OCI-LY7 (cell line): ENCODE measurements around the gene TCEA3. TPM values are rescaled to one million over a fixed set of nuclear protein-coding genes. Genes with fewer than 3 reads are reported as not detected.

Experiments
- BruUV-seq: library from RNA; stranded (reverse); fragments of 400-500 nt; replicated peaks from 2 replicates; lab custom pipeline; 2021; lab: Mats Ljungman, UMichigan
- CTCF ChIA-PET: fragments of 300-600 bp; sonication (Branson Sonifier 250); formaldehyde crosslinking; loops from one replicate; lab custom pipeline; 2022; ENCODE audit warnings: antibody characterized with exemption; ENCODE audit not compliant: unreplicated experiment; lab: Charles Lee
- POLR2A ChIA-PET: fragments of 300-600 bp; sonication (Branson Sonifier 250); formaldehyde crosslinking; loops from one replicate; lab custom pipeline; 2022; ENCODE audit warnings: antibody characterized with exemption; lab: Charles Lee
- DNase-seq: peaks from one replicate; pipeline ENCODE4 v3.0.0-alpha.2; 2015; ENCODE audit warnings: low spot score
- H2AFZ ChIP-seq: fragments of 200-600 bp; sonication (generic), shearing (Covaris generic); 2 replicates; pipeline ENCODE4 v1.6.1; 2014; ENCODE audit warnings: mild to moderate bottlenecking, antibody characterized with exemption, low read length, moderate library complexity
- H3K27ac ChIP-seq: fragments of 200-600 bp; sonication (generic); 2 replicates; pipeline ENCODE4 v1.5.1; 2014; ENCODE audit warnings: mixed run types, low read depth, mild to moderate bottlenecking, moderate library complexity, low read length, inconsistent platforms; ENCODE audit not compliant: poor library complexity, severe bottlenecking
- H3K36me3 ChIP-seq: fragments of 200-600 bp; sonication (generic); 2 replicates; pipeline ENCODE4 v1.6.1; 2014; ENCODE audit warnings: mild to moderate bottlenecking, antibody characterized with exemption, low read length, moderate library complexity, mixed read lengths; ENCODE audit not compliant: insufficient read depth
- H3K4me1 ChIP-seq: fragments of 200-600 bp; sonication (generic); 2 replicates; pipeline ENCODE4 v1.5.1; 2014; ENCODE audit warnings: mild to moderate bottlenecking, low read length; ENCODE audit not compliant: insufficient read depth, poor library complexity, severe bottlenecking
- H3K4me2 ChIP-seq: fragments of 200-600 bp; sonication (generic); 2 replicates; pipeline ENCODE4 v1.6.1; 2014; ENCODE audit warnings: mild to moderate bottlenecking, low read length
- H3K4me3 ChIP-seq: fragments of 200-600 bp; sonication (generic); 2 replicates; pipeline ENCODE4 v1.5.1; 2014; ENCODE audit warnings: mild to moderate bottlenecking, low read depth, low read length; ENCODE audit not compliant: poor library complexity, severe bottlenecking
- H3K79me2 ChIP-seq: fragments of 200-600 bp; sonication (generic); 2 replicates; pipeline ENCODE4 v1.6.1; 2016; ENCODE audit warnings: low read depth, mild to moderate bottlenecking, low read length, moderate library complexity, mixed read lengths; ENCODE audit not compliant: insufficient read depth
- H3K9me2 ChIP-seq: fragments of 200-600 bp; sonication (generic); 2 replicates; pipeline ENCODE4 v1.6.1; 2016; ENCODE audit warnings: mild to moderate bottlenecking, low read length, mixed read lengths; ENCODE audit not compliant: insufficient read depth
- H3K9me3 ChIP-seq: fragments of 200-600 bp; sonication (generic); 2 replicates; pipeline ENCODE4 v1.6.1; 2014; ENCODE audit warnings: mild to moderate bottlenecking, mixed run types, low read length, mixed read lengths
- H4K20me1 ChIP-seq: fragments of 200-600 bp; sonication (generic); 2 replicates; pipeline ENCODE4 v1.6.1; 2014; ENCODE audit warnings: mild to moderate bottlenecking, antibody characterized with exemption, low read length, moderate library complexity, mixed read lengths; ENCODE audit not compliant: insufficient read depth
- EZH2phosphoT487 ChIP-seq: fragments of 200-600 bp; sonication (generic); IDR thresholded peaks from 2 replicates; pipeline ENCODE4 v1.6.1; 2018; ENCODE audit warnings: low read depth, borderline replicate concordance, mild to moderate bottlenecking, mixed run types, antibody characterized with exemption, low read length, moderate library complexity, mixed read lengths
- intact Hi-C: fragments of 100-400 bp; cut with micrococcal nuclease; formaldehyde crosslinking; loops from one replicate; pipeline ENCODE4 v1.10.0; 2022; ENCODE audit not compliant: unreplicated experiment
- total RNA-seq, 2 experiments: library from RNA; depleted of rRNA in 1 of 2; stranded (reverse); fragments of >200 nt in 1 of 2; shearing (Covaris generic) in 1 of 2; gene quantifications; 2 replicates each; pipeline ENCODE4 v1.2.3, GENCODE V29; 2014 to 2022
- TF ChIP-seq, protein P1 (sequence below): fragments of 200-600 bp; sonication (generic); conservative IDR thresholded peaks from 2 replicates; pipeline ENCODE4 v1.5.1; 2014; ENCODE audit warnings: mild to moderate bottlenecking, antibody characterized with exemption, low read length, moderate library complexity, mixed read lengths

The TCEA3 gene
- total RNA-seq, 2 experiments from 2014 or later, result not detected

DNA sequence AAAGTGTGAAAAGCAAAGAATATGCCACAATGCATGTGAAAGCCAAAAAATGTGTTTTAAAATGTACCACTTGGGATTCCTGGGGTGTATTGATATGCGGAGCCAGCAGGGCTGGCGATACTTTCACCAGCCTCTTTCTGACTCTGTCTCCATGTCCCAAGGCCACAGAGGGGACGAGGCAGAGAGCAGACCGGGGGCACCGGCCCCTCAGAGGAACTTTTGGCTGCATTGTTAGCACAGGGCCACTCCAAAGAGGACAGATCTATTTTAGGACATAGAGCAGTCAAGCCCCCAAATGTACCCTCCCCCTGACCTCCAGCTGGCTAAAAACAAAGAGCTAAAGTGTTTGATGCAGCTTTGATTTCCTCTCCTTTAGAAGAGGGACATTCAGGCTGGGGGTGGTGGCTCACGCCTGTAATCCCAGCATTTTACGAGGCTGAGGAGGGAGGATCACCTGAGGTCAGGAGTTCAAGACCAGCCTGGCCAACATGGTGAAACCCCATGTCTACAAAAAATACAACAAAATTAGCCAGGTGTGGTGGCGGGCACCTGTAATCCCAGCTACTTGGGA, 29.3 kb downstream of the TCEA3 start:
- TF ChIP-seq, protein P1, sequence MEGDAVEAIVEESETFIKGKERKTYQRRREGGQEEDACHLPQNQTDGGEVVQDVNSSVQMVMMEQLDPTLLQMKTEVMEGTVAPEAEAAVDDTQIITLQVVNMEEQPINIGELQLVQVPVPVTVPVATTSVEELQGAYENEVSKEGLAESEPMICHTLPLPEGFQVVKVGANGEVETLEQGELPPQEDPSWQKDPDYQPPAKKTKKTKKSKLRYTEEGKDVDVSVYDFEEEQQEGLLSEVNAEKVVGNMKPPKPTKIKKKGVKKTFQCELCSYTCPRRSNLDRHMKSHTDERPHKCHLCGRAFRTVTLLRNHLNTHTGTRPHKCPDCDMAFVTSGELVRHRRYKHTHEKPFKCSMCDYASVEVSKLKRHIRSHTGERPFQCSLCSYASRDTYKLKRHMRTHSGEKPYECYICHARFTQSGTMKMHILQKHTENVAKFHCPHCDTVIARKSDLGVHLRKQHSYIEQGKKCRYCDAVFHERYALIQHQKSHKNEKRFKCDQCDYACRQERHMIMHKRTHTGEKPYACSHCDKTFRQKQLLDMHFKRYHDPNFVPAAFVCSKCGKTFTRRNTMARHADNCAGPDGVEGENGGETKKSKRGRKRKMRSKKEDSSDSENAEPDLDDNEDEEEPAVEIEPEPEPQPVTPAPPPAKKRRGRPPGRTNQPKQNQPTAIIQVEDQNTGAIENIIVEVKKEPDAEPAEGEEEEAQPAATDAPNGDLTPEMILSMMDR, result no peak
- no peak for TF ChIP-seq EZH2phosphoT487
- no TSS peak for BruUV-seq
- POLR2A ChIA-PET, result no interaction called here
- no peak overlapping the region for H2AFZ ChIP-seq
- no peaks in the 10 kb centered on the region for H3K9me3 ChIP-seq
- no peak for DNase-seq
- no peaks in the 10 kb centered on the region for H3K4me1 ChIP-seq
- no peaks in the 10 kb centered on the region for H3K9me2 ChIP-seq
- CTCF ChIA-PET, result no interaction called here
- H4K20me1 ChIP-seq, result no peaks in the 10 kb centered on the region
- H3K36me3 ChIP-seq, result no peaks in the 10 kb centered on the region
- H3K4me2 ChIP-seq, result no peak overlapping the region
- intact Hi-C loops, result no loop called here
- no peak overlapping the region for H3K4me3 ChIP-seq
- no peak overlapping the region for H3K27ac ChIP-seq
- H3K79me2 ChIP-seq, result no peaks in the 10 kb centered on the region

GRCh38 chr1:23394684-23395083, 29.9 kb downstream of the TCEA3 start:
- BruUV-seq, result no TSS peak
- H3K9me2 ChIP-seq, result no peaks in the 10 kb centered on the region
- intact Hi-C loops, result no loop called here
- no peak for DNase-seq
- no peak overlapping the region for H2AFZ ChIP-seq
- TF ChIP-seq EZH2phosphoT487, result no peak
- TF ChIP-seq, protein P1, result no peak
- H3K4me3 ChIP-seq, result no peak overlapping the region
- H3K9me3 ChIP-seq, result no peaks in the 10 kb centered on the region
- ChIA-PET POLR2A (interaction anchor here (0.5 kb wide), 1 partner anchor 367 kb away, joined by 3 read pairs; no protein-coding TSS in a partner anchor), CTCF (no interaction called here)
- no peaks in the 10 kb centered on the region for H3K4me1 ChIP-seq
- H3K27ac ChIP-seq, result no peak overlapping the region
- H3K79me2 ChIP-seq, result no peaks in the 10 kb centered on the region
- no peaks in the 10 kb centered on the region for H4K20me1 ChIP-seq
- no peaks in the 10 kb centered on the region for H3K36me3 ChIP-seq
- no peak overlapping the region for H3K4me2 ChIP-seq

GRCh38 chr1:23394181-23394580, 30.4 kb downstream of the TCEA3 start:
- no peaks in the 10 kb centered on the region for H4K20me1 ChIP-seq
- no peak for DNase-seq
- BruUV-seq, result no TSS peak
- no peaks in the 10 kb centered on the region for H3K4me1 ChIP-seq
- CTCF ChIA-PET, result no interaction called here
- H3K79me2 ChIP-seq, result no peaks in the 10 kb centered on the region
- H3K9me3 ChIP-seq, result no peaks in the 10 kb centered on the region
- no peak for TF ChIP-seq EZH2phosphoT487
- TF ChIP-seq, protein P1, result no peak
- no peaks in the 10 kb centered on the region for H3K36me3 ChIP-seq
- POLR2A ChIA-PET, result interaction anchor here (0.5 kb wide), 1 partner anchor 366 kb away, joined by 3 read pairs; no protein-coding TSS in a partner anchor
- no peak overlapping the region for H3K4me2 ChIP-seq
- no peak overlapping the region for H3K27ac ChIP-seq
- H3K9me2 ChIP-seq, result no peaks in the 10 kb centered on the region
- intact Hi-C loops, result no loop called here
- H2AFZ ChIP-seq, result no peak overlapping the region
- H3K4me3 ChIP-seq, result no peak overlapping the region
